HG02970 (cell line): ENCODE measurements around the gene ATM.
"Not testable (repeated sequence)": the region's sequence is repeated elsewhere in the genome, so short reads cannot be mapped to it uniquely, and the experiment has no call there.

Source experiments
- ATAC-seq: cut with Tn5 transposase; IDR thresholded peaks from one replicate; pipeline ENCODE4 v1.9.1; 2021; ENCODE audit warnings: mild to moderate bottlenecking, moderate library complexity, moderate number of reproducible peaks; ENCODE audit not compliant: unreplicated experiment, low FRiP score

ATM gene

GRCh38 chr11:108253176-108253575 is 30.3 kb downstream of the ATM start:
- no peak for ATAC-seq

GRCh38 chr11:108269583-108269982 is 46.7 kb downstream of the ATM start:
- no peak for ATAC-seq

- not testable (repeated sequence) for ATAC-seq
These were observed 54.2 kb downstream of the ATM start for GRCh38 chr11:108276985-108277616.

- ATAC-seq: no peak
These were observed 55.7 kb downstream of the ATM start for GRCh38 chr11:108278546-108278945.

- no peak for ATAC-seq
These were observed 56.1 kb downstream of the ATM start for GRCh38 chr11:108278954-108279353.

GRCh38 chr11:108286370-108286769 is 63.5 kb downstream of the ATM start:
- no peak for ATAC-seq

- no peak for ATAC-seq
These were observed 64.1 kb downstream of the ATM start for GRCh38 chr11:108286956-108287355.

GRCh38 chr11:108289066-108289465 is 66.2 kb downstream of the ATM start:
- not testable (repeated sequence) for ATAC-seq

GRCh38 chr11:108289699-108290098 is 66.8 kb downstream of the ATM start:
- ATAC-seq: no peak

GRCh38 chr11:108293229-108293628 is 70.4 kb downstream of the ATM start:
- no peak for ATAC-seq

- ATAC-seq: no peak
These were observed 79.4 kb downstream of the ATM start for GRCh38 chr11:108302121-108302785.

GRCh38 chr11:108307751-108308150 is 84.9 kb downstream of the ATM start:
- no peak for ATAC-seq

- ATAC-seq: no peak
These were observed 90.6 kb downstream of the ATM start for GRCh38 chr11:108313444-108313843.

GRCh38 chr11:108316061-108316460 is 93.2 kb downstream of the ATM start:
- ATAC-seq: no peak

GRCh38 chr11:108319541-108320145 is 96.8 kb downstream of the ATM start:
- ATAC-seq: no peak

GRCh38 chr11:108322666-108323065 is 99.8 kb downstream of the ATM start:
- no peak for ATAC-seq

- ATAC-seq: no peak
These were observed 101.7 kb downstream of the ATM start for GRCh38 chr11:108324587-108324986.

- ATAC-seq: no peak
These were observed 110.6 kb downstream of the ATM start for GRCh38 chr11:108333403-108333899.

- no peak for ATAC-seq
These were observed 115.9 kb downstream of the ATM start for GRCh38 chr11:108338750-108339149.

- ATAC-seq: no peak
These were observed 118.1 kb downstream of the ATM start for GRCh38 chr11:108340973-108341372.

- ATAC-seq: no peak
These were observed 118.8 kb downstream of the ATM start for GRCh38 chr11:108341654-108342053.

GRCh38 chr11:108343714-108344113 is 120.8 kb downstream of the ATM start:
- no peak for ATAC-seq
